Right ventricle myocardium inferior (tissue), 1 donor: Measurements from ENCODE around the gene NPIPB8. TPM values are rescaled to one million over a fixed set of nuclear protein-coding genes. Genes with fewer than 3 reads are reported as not detected.
"Not testable (repeated sequence)": the region's sequence is repeated elsewhere in the genome, so short reads cannot be mapped to it uniquely, and the experiment has no call there.

ENCODE experiments used
- ATAC-seq: fragments of 200-7000 bp; cut with Tn5 transposase; one replicate; pipeline ENCODE4 v1.9.1; 2020; ENCODE audit warnings: mild to moderate bottlenecking, moderate library complexity
- DNase-seq: peaks from one replicate; pipeline ENCODE4 v3.0.0; 2021; ENCODE audit errors: missing footprints
- intact Hi-C: fragments of 100-400 bp; cut with DNase I; formaldehyde crosslinking; loops from one replicate; pipeline ENCODE4 v1.11.0; 2022
- total RNA-seq: library from RNA; stranded (reverse); fragmentation: NEBNext Ultra II Directional; extraction: Animal tissue kit (Norgen Biotek cat#: 25700); gene quantifications from one replicate; pipeline ENCODE4 v1.2.1, GENCODE V29; 2021
- donor health status: DM: no; HTN: yes; CAD: no; lungs with severe emphysema.

The NPIPB8 gene
- total RNA-seq, 1 donor from 2014 or later = not detected

DNA sequence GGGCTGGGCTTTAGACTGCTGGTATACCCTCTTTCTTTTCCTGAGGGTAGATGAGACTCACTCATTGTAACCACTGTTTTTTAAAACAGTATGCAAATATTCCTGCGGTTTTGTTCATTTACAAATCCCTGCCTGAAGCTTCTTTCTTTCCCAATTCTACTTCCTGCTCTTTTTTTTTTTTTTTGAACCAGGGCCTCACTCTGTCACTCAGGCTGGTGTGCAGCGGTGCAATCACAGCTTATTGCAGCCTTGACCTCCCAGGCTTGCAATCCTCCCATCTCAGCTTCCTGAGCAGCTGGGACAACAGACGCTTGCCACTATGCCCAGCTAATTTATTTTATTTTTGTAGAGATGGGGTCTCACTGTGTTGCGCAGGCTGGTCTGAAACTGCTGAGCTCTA is 20.0 kb upstream of the NPIPB8 start:
- intact Hi-C loops = loop anchor here (5.0 kb wide), 1 partner anchor 126 kb away; the partner anchor contains the start of genes APOBR and CLN3
- ATAC-seq (no peak), DNase-seq (no peak)

DNA sequence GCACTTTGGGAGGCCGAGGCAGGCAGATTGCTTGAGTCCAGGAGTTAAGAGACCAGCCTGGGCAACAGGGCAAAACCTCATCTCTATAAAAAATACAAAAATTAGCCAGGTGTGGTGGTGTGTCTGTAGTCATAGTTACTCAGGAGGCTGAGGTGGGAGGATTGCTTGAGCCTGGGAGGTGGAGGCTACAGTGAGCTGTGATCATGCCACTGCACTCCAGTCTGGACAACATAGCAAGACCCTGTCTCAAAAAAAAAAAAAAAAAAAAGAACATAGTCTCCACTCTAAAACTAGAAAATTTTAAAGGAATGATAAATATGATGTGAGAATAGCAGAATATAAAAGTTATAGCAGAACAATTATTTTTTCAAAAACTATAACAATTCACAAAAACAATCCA is 17.5 kb upstream of the NPIPB8 start:
- ATAC-seq, DNase-seq, intact Hi-C loops: not testable (repeated sequence)

DNA sequence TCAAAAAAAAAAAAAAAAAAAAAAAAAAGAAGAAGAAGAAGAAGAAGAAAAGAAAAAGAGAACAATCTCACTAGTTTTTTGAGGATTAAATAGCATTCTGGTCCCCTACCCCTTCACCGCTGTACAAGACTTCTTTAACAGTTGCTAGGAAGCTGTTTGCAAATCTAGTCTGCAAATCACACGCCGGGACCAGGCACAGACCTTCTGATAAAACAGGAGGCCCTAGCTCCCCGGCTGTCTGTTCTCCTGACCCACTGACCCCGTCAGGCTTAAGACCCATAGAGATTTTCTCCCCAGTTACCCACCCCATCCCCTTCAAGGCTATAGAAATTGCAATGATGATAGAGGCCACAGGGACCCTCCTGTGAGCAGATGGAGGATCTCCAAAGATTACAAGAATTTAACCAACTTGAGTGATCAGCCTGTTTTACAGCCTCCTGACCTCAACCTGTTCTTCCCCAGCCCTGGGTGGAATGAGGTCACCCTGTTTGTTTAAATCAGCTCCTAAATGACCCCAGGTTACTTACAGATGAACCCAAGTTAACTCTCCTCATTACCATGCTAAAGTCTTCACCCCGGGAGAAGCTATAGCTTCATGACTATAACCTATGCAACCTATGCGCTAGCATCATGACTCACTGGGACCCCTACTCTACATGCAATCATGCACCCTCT is 16.2 kb upstream of the NPIPB8 start:
- DNase-seq (no peak), ATAC-seq (no peak)
- intact Hi-C loops = no loop called here

DNA sequence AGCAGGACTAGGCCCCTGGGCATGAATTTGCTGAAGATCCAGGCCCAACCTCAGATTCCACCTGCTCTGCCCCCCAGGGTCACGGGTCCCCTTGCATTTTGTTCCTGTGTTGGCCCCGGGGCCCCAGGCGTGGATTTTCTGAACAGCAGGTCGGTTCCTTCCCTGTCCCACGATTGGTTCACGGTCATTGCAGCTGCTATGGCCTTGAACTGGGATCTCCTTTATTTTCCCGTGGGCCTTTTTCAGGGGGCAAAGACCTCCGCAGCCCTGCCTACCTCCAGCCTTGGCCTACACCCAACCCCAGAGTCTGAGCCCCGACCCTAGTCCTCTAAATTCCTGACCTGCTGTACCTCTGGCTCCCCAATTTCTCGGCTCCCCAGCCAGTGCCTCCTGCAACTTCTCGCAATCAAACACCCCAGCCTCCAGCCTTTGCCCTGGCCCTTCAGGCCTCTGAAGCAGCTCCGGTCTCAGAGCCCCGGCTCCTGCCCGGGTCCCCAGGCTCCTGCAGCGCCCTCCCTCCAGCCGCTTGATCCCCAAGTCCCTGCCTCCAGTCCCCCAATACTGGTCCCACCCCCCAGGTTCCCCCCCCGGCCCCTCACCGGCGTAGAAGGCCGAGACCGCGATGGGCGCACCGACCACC is 15.2 kb upstream of the NPIPB8 start:
- DNase-seq, intact Hi-C loops: not testable (repeated sequence)
- ATAC-seq = peak; percentile 32

DNA sequence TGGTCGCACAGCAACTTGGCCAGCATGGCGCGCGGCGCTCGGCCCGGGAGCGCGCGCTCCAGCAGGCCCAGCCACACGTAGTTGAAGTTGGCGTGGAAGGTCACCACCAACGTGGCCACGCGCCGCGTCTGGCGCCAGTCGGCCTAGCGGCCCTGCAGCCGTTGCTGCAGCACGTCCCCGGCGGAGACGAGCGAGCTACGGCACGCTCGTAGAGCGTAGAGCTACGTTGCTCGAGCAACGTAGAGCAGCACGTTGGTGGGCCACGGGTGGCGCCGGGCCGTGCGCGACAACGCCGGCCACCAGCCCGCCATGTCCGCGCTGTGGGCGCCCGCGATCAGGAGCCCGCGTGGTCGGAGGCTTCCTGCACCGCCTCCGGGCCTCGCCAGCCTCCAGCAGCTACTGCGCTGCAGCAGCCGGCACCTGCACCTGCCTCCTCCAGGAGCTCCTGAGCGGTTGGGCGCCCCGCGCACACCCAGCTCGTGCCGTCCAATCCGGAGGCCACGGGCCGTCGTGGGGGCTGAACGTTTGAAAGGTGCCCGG is 14.6 kb upstream of the NPIPB8 start:
- ATAC-seq (peak; percentile 82), DNase-seq (peak; percentile 71)
- intact Hi-C loops = no loop called here

DNA sequence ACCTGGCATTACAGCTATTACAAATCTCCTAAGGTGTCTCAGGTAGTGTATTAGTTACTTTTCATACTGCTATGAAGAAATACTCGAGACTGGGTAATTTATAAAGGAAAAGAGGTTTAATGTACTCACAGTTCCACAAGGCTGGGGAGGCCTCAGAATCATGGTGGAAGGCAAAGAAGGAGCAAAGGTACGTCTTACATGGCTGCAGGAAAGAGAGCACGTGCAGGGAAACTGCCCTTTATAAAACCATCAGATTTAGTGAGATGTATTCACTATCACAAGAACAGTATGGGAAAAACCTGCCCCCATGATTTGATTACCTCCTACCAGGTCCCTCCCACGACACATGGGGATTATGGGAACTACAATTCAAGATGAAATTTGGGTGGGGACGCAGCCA is 7.0 kb upstream of the NPIPB8 start:
- ATAC-seq, intact Hi-C loops, DNase-seq: not testable (repeated sequence)

DNA sequence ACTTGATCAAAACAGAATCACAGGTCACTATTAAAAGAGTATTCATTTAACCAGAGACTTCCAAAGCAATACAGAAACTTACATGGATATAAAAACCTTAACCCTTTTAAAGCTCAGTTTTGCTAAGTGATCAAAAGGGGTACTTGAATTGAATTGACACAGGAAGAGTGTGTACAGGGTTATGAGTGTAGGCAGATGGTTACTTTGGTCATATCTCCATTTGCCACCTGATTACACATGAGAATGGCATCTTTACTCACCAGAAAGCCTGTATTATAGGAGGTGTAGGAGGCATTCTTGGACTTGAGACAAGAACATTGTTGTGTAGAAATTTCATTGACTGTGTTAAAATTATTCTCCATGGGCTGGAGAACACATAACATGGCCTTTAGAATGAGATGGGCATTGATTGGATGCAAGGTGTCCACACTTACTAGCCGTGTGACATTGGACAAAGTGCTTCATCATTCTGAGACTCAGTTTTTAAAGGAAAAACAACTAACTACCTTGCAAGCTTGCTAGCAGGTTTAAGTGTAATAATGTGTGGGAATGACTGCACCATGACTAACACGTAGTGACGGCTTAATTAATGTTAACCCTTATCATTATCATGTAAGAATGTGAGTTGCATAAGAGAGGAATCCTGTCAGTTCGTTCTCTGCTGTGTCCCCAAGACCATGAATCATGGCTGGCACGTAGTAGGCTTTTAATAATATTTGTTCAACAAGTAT is 1.6 kb upstream of the NPIPB8 start:
- DNase-seq, ATAC-seq, intact Hi-C loops: not testable (repeated sequence)

DNA sequence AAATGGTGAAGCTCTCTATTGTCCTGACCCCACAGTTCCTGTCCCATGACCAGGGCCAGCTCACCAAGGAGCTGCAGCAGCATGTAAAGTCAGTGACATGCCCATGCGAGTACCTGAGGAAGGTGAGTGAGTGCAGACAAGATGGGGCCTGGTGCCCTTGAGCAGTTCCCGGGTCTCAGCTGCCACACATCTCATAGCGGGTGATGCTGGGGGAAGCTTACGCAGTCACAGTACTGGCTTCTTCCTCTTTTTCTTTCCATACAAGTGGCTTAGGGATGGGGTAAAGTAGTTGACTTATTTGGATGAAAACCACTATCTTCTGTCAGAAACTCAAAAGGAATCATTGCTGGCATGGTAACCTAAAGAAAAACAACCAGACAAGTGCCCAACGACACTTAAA is 494 bp downstream of the NPIPB8 start:
- DNase-seq, intact Hi-C loops, ATAC-seq: not testable (repeated sequence)

DNA sequence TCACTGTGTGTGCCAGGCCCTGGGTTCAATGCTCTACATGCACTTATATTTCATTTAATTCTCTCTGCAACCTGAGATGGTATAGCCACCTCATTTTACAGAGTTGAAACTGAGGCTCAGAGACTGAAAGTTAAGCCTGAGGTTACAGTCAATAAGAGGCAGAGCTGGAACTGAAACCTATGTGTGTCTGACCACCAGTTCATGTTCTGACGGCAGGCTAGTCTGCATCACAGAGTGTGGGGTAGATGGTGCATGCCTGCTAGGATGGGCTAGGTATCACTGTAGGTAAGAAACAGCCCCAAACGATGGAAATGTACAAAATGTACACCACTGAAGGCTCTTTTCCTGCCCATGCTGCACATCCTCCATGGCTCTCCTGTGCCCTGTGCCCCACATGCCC is 2.1 kb downstream of the NPIPB8 start:
- intact Hi-C loops, DNase-seq, ATAC-seq: not testable (repeated sequence)

DNA sequence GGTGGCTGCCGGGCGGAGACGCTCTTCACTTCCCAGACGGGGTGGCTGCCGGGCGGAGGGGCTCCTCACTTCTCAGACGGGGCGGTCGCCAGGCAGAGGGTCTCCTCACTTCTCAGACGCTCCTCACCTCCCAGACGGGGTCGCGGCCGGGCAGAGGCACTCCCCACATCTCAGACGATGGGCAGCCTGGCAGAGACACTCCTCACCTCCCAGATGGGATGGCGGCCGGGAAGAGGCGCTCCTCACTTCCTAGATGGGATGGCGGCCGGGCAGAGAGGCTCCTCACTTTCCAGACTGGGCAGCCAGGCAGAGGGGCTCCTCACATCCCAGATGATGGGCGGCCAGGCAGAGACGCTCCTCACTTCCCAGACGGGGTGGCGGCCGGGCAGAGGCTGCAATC is 28.4 kb downstream of the NPIPB8 start:
- intact Hi-C loops, DNase-seq, ATAC-seq: not testable (repeated sequence)

DNA sequence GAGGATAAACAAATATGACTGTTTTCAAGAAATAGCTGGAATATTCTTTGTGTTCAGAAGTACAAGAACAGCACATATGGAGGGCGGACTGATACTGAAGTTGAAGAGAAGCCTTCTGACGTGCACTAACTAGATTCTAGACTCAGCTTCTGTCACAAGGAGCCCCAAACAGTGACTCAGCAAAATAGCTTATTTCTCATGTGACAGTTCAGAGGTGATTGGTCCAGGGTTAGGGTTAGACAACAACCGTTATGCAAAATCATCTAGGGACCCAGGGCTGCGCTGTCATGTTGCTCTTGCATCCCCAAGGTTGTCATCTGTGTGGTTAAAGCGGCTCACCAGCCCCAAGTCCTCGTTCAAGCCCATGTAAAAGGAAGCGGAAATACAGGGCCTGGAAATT is 29.6 kb downstream of the NPIPB8 start:
- DNase-seq, intact Hi-C loops, ATAC-seq: not testable (repeated sequence)

DNA sequence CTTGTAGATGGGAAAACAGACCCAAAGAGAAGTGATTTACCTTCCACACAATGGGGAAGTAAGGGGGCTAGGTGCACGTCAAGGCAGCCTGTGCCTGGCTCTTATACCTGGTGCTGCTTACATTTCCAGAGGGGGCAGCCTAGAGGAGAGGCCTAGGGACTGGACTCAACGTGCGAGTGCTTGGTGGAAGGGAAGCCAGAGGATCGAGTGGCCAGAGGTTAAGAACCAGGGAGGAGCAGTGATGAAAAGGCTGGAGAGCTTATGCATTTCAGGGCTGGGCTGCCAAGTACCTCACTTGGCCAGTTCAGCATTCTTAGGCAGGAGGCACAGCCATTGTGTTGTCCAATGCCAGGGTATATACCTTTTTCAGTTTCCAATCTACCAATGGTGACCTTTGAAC is 30.3 kb downstream of the NPIPB8 start:
- intact Hi-C loops = not testable (repeated sequence)

DNA sequence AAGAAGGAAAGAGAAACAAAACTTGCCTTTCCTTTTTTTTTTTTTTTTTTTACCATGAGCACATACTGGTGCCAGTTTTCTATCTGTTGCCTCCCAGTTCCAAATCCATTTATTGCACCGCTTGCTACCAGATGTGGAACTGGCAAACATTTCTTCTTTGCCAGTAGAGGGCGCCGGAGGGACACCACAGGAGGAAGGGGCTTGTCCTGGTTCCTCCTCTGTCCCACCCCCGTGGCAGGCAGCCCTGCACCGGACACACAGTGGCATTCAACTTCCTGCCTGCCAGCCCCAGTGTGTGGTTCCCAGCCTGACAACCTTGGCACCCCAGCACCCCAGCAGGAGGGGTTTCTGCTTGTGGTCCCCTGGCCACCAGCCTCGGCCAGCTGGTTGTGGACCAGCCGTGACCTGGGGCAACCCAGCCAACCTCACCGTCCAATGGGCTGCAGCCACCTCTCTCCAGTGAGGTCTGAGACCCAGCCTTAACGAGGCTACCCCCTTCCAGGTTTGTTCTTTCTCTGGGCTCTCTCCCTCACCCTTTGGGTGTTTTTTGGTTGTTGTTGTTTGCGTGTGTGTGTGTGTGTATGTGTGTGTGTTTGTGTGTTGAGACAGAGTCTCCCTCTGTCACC is 50.6 kb downstream of the NPIPB8 start:
- intact Hi-C loops, DNase-seq: not testable (repeated sequence)
- peak; percentile 98 for ATAC-seq

More for the DNA sequence above, 30.3 kb downstream of the NPIPB8 start:
- not testable (repeated sequence) for ATAC-seq, DNase-seq

DNA sequence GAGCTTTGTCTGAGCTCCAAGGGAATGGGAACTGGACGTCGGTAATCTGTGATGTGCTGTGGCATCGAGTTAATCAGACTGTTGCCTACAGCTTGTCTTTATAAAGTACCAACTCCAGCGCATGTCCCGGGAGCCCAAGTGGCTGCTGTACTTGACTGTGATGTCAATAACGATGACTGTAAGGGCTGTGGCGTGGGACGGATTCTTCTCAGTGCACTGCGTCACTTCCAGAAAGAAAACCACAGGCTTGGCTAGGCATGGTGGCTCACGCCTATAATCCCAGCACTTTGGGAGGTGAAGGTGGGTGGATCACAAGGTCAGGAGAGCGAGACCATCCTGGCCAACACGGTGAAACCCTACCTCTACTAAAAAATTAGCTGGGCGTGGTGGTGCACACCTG is 51.6 kb downstream of the NPIPB8 start:
- intact Hi-C loops, ATAC-seq, DNase-seq: not testable (repeated sequence)

DNA sequence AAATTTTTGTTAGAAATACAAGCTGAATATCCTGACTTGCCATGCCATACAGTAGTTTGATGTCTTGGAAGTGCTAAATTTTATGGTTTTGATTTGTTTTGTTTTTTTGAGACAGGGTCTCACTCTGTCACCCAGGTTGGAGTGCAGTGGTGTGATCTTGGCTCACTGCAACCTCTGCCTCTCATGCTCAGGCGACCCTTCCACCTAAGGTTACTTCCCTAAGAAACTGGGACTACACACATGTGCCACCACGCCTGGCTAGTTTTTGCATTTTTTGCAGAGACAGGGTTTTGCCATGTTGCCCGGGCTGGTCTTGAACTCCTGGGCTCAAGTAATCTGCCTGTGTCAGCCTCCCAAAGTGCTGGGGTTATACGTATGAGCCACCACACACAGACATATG is 53.9 kb downstream of the NPIPB8 start:
- intact Hi-C loops, DNase-seq, ATAC-seq: not testable (repeated sequence)

DNA sequence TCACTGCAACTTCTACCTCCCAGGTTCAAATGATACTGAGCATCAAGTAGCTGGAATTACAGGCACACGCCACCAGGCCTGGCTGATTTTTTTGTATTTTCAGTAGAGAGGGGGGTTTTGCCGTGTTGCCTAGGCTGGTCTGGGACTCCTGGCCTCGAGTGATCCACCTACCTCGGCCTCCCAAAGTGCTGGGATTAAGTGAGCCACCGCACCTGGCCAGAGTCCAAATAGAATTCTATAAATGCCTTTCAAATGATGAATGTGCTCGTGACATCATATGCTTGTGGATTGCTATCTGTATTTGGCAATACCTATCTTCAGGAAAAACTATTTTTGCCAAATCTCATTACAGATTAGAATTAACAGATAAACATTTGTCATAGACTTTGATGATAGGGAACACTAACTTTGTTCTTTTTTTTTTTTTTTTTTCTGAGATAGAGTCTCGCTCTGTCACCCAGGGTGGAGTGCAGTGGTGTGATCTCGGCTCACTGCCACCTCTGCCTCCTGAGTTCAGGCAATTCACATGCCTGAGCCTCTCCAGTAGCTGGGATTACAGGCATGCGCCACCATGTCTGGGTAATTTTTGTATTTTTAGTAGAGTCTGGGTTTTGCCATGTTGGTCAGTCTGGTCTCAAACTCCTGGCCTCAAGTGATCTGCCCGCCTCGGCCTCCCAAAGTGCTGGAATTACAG is 55.5 kb downstream of the NPIPB8 start:
- DNase-seq, ATAC-seq, intact Hi-C loops: not testable (repeated sequence)

DNA sequence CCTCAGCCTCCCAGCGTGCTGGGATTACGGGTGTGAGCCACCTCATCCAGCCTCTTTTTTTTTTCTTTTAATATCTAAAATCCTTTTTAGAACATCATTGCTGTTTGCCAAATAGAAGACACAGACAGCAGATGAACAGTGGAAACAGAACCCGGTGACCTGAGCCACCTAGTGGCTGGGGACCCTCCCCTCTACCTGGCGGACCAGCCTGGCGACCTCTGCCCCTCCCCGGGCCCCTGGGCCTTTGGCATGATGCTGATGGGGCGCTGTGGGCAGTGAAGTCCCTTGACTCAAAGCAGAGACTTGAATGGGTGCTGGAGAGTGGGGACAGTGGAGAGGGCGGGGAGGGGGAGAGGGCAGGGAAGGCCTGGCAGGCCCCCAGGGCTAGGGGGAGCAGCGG is 61.9 kb downstream of the NPIPB8 start:
- intact Hi-C loops, ATAC-seq, DNase-seq: not testable (repeated sequence)

DNA sequence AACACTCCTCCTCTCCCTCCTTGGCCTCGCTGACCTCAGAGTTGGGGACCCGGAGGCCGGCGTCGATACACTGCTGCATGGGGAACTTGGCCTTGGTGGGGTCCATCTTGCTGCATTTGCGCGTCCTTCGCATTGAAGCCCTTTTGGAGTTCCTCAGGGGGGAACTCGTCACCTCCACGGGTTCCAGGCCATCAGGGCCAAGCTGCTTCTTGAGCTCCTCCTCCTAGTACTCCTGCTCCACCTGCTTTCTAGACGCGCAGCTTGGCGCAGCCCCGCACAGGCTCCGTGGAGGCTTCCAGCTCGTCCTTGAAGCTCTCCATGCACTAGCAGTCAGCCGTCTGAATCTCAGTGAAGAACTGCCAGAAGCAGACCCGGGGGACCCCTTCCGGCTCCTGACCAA is 62.5 kb downstream of the NPIPB8 start:
- peak; percentile 17 for DNase-seq
- ATAC-seq, intact Hi-C loops: not testable (repeated sequence)
